Naive thymus-derived CD4-positive, alpha-beta T cell (primary cell): ENCODE measurements around the gene SPPL2C. TPM values are rescaled to one million over a fixed set of nuclear protein-coding genes. Genes with fewer than 3 reads are reported as not detected.
A peak's percentile ranks its signal among the peaks of the same experiment; 100 is the strongest.

Source experiments
- ATAC-seq: fragments of 150-1000 bp; cut with Tn5 transposase; 2 replicates; pipeline ENCODE4 v1.10.0; 2021; ENCODE audit warnings: mild to moderate bottlenecking, moderate library complexity
- CTCF ChIA-PET: fragments of 350-600 bp; sonication (Branson Sonifier 250); formaldehyde crosslinking; loops from one replicate; lab custom pipeline; 2021; ENCODE audit warnings: antibody characterized with exemption; lab: Charles Lee
- POLR2A ChIA-PET: fragments of 350-600 bp; sonication (Branson Sonifier 250); formaldehyde crosslinking; loops from one replicate; lab custom pipeline; 2021; ENCODE audit warnings: antibody characterized with exemption, inconsistent platforms; lab: Charles Lee
- DNase-seq, 9 donors: peaks; one replicate each; pipeline versions ENCODE4 v3.0.0 to v3.0.0-alpha.2; 2020 to 2022; ENCODE audit warnings: mixed read lengths in 1 of 9
- H3K27ac ChIP-seq: one replicate; pipeline ENCODE4 v1.7.0; 2013; ENCODE audit warnings: mild to moderate bottlenecking, low read depth, low read length, moderate library complexity
- H3K27me3 ChIP-seq, 2 donors: one replicate each; pipeline ENCODE4 v1.7.0; 2013; ENCODE audit warnings: low read length in 2 of 2, mild to moderate bottlenecking in 2 of 2, moderate library complexity in 2 of 2; ENCODE audit not compliant: control insufficient read depth in 2 of 2, insufficient read depth in 2 of 2
- H3K36me3 ChIP-seq, 3 experiments: 1 replicate in 2 of 3; 2 replicates in 1 of 3; pipeline ENCODE4 v1.7.0; 2013; ENCODE audit warnings: low read length in 3 of 3, mild to moderate bottlenecking in 3 of 3, moderate library complexity in 1 of 3; ENCODE audit not compliant: insufficient read depth in 3 of 3, control insufficient read depth in 2 of 3
- H3K4me1 ChIP-seq, 2 donors: one replicate each; pipeline ENCODE4 v1.7.0; 2013; ENCODE audit warnings: low read length in 2 of 2, mild to moderate bottlenecking in 2 of 2, moderate library complexity in 1 of 2; ENCODE audit not compliant: control insufficient read depth in 2 of 2, insufficient read depth in 2 of 2
- H3K4me3 ChIP-seq: 2 replicates; pipeline ENCODE4 v1.7.0; 2013; ENCODE audit warnings: mild to moderate bottlenecking, low read length
- H3K9me3 ChIP-seq, 3 experiments: 1 replicate in 2 of 3; 2 replicates in 1 of 3; pipeline ENCODE4 v1.7.0; 2013; ENCODE audit warnings: low read length in 3 of 3; ENCODE audit not compliant: control insufficient read depth in 2 of 3
- H3K27ac Mint-ChIP-seq, 9 donors: one replicate each; pipeline ENCODE4 v1.8.0; 2020 to 2022; ENCODE audit warnings: mixed read lengths in 9 of 9, mild to moderate bottlenecking in 8 of 9, moderate library complexity in 5 of 9, inconsistent platforms in 2 of 9
- H3K27me3 Mint-ChIP-seq, 5 donors: one replicate each; pipeline ENCODE4 v1.8.0; 2021 to 2022; ENCODE audit warnings: mixed read lengths in 5 of 5, mild to moderate bottlenecking in 1 of 5
- H3K36me3 Mint-ChIP-seq, 5 donors: one replicate each; pipeline ENCODE4 v1.8.0; 2020 to 2022; ENCODE audit warnings: mixed read lengths in 5 of 5, mild to moderate bottlenecking in 3 of 5, inconsistent platforms in 1 of 5
- H3K4me1 Mint-ChIP-seq, 7 donors: one replicate each; pipeline ENCODE4 v1.8.0; 2020 to 2022; ENCODE audit warnings: mixed read lengths in 7 of 7, mild to moderate bottlenecking in 3 of 7, inconsistent platforms in 1 of 7
- H3K4me3 Mint-ChIP-seq, 10 donors: one replicate each; pipeline ENCODE4 v1.8.0; 2020 to 2022; ENCODE audit warnings: mild to moderate bottlenecking in 10 of 10, mixed read lengths in 10 of 10, moderate library complexity in 6 of 10, inconsistent platforms in 2 of 10
- H3K9me3 Mint-ChIP-seq, 11 donors: one replicate each; pipeline ENCODE4 v1.8.0; 2020 to 2022; ENCODE audit warnings: mixed read lengths in 11 of 11, mild to moderate bottlenecking in 4 of 11, inconsistent platforms in 1 of 11, moderate library complexity in 1 of 11
- intact Hi-C, 2 donors: fragments of 100-400 bp; cut with micrococcal nuclease; formaldehyde crosslinking; loops; one replicate each; pipeline ENCODE4 v1.15.1; 2023
- polyA plus RNA-seq, 2 donors: library from polyadenylated mRNA; unstranded; fragments of 300-500 nt; fragmentation: Illumina TruSeq; gene quantifications; one replicate each; pipeline ENCODE4 v1.2.3, GENCODE V29; 2021
- total RNA-seq, 6 experiments: library from RNA in 5 of 6; stranded (reverse) in 5 of 6; gene quantifications; 1 replicate in 5 of 6; 2 replicates in 1 of 6; pipeline ENCODE4 v1.2.3 and lab custom pipeline; 2021 to 2026

SPPL2C gene
- total and polyA plus RNA-seq, 7 experiments from 2014 or later = not detected

DNA sequence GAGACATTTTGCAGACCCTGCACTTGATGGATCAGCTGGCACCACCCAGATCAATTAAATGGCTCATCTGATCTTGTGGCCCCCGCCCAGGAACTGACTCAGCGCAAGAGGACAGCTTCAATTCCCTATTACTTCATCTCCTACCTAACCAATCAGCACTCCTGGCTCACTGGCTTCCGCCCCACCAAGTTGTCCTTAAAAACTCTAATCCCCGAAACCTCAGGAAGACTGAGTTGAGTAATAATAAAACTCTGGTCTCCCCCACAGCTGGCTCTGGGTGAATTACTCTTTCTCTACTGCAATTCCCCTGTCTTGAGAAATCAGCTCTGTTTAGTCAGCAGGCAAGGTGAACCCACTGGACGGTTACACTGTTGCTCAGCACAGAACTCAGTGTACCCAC is 23.6 kb downstream of the SPPL2C start:
- Histone ChIP-seq H3K4me1 (peaks cover 0 to under 1% of the 10 kb centered on the region in 2 donors), H3K27ac (no peak overlapping the region), H3K36me3 (no peaks in the 10 kb centered on the region), H3K4me3 (no peak overlapping the region), H3K27me3 (no peaks in the 10 kb centered on the region), H3K9me3 (no peaks in the 10 kb centered on the region)
- peaks cover 0 to 28% (median 11%) of the 10 kb centered on the region in 5 donors for H3K27me3 Mint-ChIP-seq
- peaks cover 1 to 29% (median 11%) of the 10 kb centered on the region in 7 donors for H3K4me1 Mint-ChIP-seq
- no peak for DNase-seq
- ATAC-seq = no peak
- H3K4me3 Mint-ChIP-seq = no peak overlapping the region
- POLR2A ChIA-PET = no interaction called here
- no peaks in the 10 kb centered on the region for H3K36me3 Mint-ChIP-seq
- no peak overlapping the region for H3K27ac Mint-ChIP-seq
- H3K9me3 Mint-ChIP-seq = no peaks in the 10 kb centered on the region
- intact Hi-C loops = no loop called here
- CTCF ChIA-PET = no interaction called here

DNA sequence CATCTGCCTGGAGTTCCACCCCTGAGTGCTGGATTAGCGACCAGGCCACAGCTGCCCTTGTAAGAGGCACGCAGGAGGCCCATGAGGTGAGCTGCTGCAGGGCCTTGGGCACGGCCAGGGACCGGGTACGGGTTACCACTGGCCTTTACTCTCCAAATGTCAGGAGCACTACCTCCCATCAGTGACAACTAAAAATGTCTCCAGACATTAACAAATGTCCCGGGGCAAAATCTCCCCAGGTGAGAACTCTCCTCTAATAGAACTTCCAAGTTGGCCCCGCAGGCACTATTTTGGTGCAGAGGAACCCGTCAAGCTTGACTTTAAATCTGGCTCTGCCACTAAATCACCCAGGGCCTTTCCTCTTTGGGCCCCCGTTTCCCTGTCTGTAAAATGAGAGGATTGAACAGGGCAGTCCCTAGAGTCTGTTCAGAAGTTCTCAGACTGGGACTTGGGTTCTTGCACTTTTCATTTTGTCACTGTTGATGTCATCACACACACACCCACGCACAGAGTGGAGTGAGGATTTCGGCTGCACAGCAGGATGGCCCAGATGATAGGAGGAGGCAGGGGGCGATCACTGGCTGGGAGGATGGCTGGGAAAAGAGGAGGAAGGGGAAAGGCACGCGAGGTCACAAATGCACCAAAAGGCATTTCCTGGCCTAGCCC is 25.1 kb downstream of the SPPL2C start:
- H3K9me3 Mint-ChIP-seq = no peaks in the 10 kb centered on the region
- no peak overlapping the region for H3K27ac Mint-ChIP-seq
- Histone ChIP-seq H3K4me3 (no peak overlapping the region), H3K36me3 (no peaks in the 10 kb centered on the region), H3K9me3 (no peaks in the 10 kb centered on the region), H3K4me1 (peaks cover 0 to 8% of the 10 kb centered on the region in 2 donors), H3K27ac (no peak overlapping the region), H3K27me3 (no peaks in the 10 kb centered on the region)
- DNase-seq (no peak), ATAC-seq (no peak)
- peaks cover under 1 to 23% (median 10%) of the 10 kb centered on the region in 7 donors for H3K4me1 Mint-ChIP-seq
- intact Hi-C loops = no loop called here
- ChIA-PET POLR2A (no interaction called here), CTCF (no interaction called here)
- peaks cover 0 to 20% (median 5%) of the 10 kb centered on the region in 5 donors for H3K27me3 Mint-ChIP-seq
- H3K4me3 Mint-ChIP-seq = no peak overlapping the region
- H3K36me3 Mint-ChIP-seq = no peaks in the 10 kb centered on the region

DNA sequence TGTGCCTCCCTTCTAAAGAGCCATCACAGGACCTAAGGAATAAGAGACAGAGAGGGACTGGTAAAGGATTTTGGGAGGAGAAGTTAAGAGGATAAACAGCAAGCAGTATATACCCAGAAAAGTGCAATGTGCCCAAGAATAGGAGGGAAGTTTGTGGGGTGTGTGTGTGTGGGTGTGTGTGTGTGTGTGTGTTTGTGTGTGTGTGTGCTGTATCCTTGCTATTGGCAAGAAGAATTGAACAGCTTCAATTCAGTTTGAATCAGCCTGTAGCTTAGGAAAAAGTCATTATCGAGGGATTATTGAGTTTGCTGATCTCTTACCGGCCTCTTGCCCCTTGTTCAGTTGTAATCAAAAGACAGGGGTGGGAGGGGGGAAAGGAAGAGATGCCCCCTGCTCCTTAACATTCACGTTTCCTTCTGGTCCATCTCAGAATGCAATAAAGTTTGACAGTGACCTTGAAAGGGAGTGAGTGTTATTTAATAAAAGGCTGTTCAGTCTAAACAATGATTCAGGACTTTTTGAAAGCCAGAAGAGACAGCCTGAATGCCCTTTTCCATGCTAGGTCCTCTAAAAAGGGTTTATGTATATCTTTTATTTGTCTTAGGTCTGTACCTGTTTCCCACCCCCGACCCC is 25.8 kb downstream of the SPPL2C start:
- Mint-ChIP-seq H3K9me3 (no peaks in the 10 kb centered on the region), H3K36me3 (no peaks in the 10 kb centered on the region), H3K4me3 (no peak overlapping the region), H3K27me3 (peaks cover 0 to 16% (median 4%) of the 10 kb centered on the region in 5 donors), H3K4me1 (peaks cover 0 to 23% (median 10%) of the 10 kb centered on the region in 7 donors), H3K27ac (no peak overlapping the region)
- Histone ChIP-seq H3K27ac (no peak overlapping the region), H3K36me3 (no peaks in the 10 kb centered on the region), H3K27me3 (no peaks in the 10 kb centered on the region), H3K4me1 (peaks cover 0 to 8% of the 10 kb centered on the region in 2 donors), H3K9me3 (no peaks in the 10 kb centered on the region), H3K4me3 (no peak overlapping the region)
- DNase-seq (no peak), ATAC-seq (no peak)
- intact Hi-C loops = no loop called here
- POLR2A ChIA-PET = no interaction called here
- CTCF ChIA-PET = no interaction called here

GRCh38 chr17:45871718-45872117 is 27.0 kb downstream of the SPPL2C start:
- Mint-ChIP-seq H3K27ac (no peak overlapping the region), H3K27me3 (peaks cover 0 to 13% (median 0%) of the 10 kb centered on the region in 5 donors)

DNA sequence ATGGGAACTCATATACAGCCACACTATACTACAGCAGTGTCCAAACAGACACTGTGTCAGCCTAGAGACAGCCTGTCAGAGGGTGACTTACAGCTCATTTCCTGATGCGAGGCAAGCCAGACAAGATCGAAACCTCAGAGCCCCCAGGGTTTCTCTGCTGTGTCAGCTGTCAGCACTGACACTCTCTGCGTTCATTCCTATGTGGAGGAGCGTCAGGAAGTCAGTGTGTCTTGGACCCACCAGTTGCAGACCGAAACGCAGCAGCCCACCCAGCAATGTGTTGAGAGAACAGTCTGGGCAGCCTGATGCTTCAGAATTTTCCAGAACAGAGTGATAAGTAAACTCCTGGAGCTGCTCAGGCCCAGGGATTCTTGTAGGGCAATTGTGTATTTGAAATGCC is 29.0 kb downstream of the SPPL2C start:
- Mint-ChIP-seq H3K4me1 (peaks cover 0 to 13% (median 10%) of the 10 kb centered on the region in 7 donors), H3K4me3 (peak overlapping the region in 9 of 10 donors; percentile 28 to 80 (median 66)), H3K9me3 (peaks cover 0 to 6% (median 0%) of the 10 kb centered on the region in 11 donors)

More at GRCh38 chr17:45871718-45872117, 27.0 kb downstream of the SPPL2C start:
- Mint-ChIP-seq H3K36me3 (no peaks in the 10 kb centered on the region), H3K4me3 (no peak overlapping the region), H3K4me1 (peaks cover 0 to 23% (median 10%) of the 10 kb centered on the region in 7 donors), H3K9me3 (peaks cover 0 to 2% (median 0%) of the 10 kb centered on the region in 11 donors)
- Histone ChIP-seq H3K4me1 (peaks cover 0 to 8% of the 10 kb centered on the region in 2 donors), H3K4me3 (no peak overlapping the region), H3K9me3 (no peaks in the 10 kb centered on the region), H3K27ac (no peak overlapping the region), H3K27me3 (no peaks in the 10 kb centered on the region), H3K36me3 (no peaks in the 10 kb centered on the region)
- CTCF ChIA-PET = no interaction called here
- no peak for ATAC-seq
- intact Hi-C loops = no loop called here
- no peak for DNase-seq
- POLR2A ChIA-PET = no interaction called here

DNA sequence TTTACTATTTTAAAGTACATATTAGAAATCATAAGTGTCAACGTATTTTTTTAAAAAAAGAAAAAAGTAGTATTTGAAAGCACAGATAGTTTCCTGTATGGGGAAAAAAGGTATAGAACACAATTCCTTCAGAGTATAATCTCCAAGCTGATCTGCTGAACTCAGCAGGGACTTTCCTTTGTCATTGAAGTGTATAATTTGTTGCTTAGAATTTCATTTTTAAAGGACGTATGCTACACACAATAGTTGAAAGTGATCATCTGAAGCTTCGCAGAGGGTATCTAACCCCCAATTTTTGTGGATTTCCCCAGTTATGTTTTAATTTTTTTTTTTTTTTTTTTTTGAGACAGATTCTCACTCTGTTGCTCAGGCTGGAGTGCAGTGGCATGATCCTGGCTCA is 29.5 kb downstream of the SPPL2C start:
- Histone ChIP-seq H3K27ac (no peak overlapping the region), H3K4me3 (no peak overlapping the region), H3K9me3 (no peaks in the 10 kb centered on the region), H3K27me3 (no peaks in the 10 kb centered on the region), H3K36me3 (no peaks in the 10 kb centered on the region), H3K4me1 (peaks cover 0 to 8% of the 10 kb centered on the region in 2 donors)
- Mint-ChIP-seq H3K9me3 (peaks cover 0 to 6% (median 0%) of the 10 kb centered on the region in 11 donors), H3K36me3 (no peaks in the 10 kb centered on the region), H3K4me1 (peaks cover 0 to 13% (median 10%) of the 10 kb centered on the region in 7 donors), H3K27ac (peak overlapping the region in 2 of 9 donors; percentile 76 to 86), H3K27me3 (peaks cover 0 to 17% (median 0%) of the 10 kb centered on the region in 5 donors), H3K4me3 (no peak overlapping the region)
- ATAC-seq (peak; percentile 89), DNase-seq (no peak)
- CTCF ChIA-PET = no interaction called here
- intact Hi-C loops = no loop called here
- POLR2A ChIA-PET = no interaction called here

More for the DNA sequence above, 29.0 kb downstream of the SPPL2C start:
- intact Hi-C loops = no loop called here
- no peak overlapping the region for H3K27ac ChIP-seq
- Mint-ChIP-seq H3K27me3 (peaks cover 0 to 17% (median 0%) of the 10 kb centered on the region in 5 donors), H3K36me3 (no peaks in the 10 kb centered on the region), H3K27ac (peak overlapping the region in 7 of 9 donors; percentile 6 to 91 (median 76))
- ChIA-PET POLR2A (no interaction called here), CTCF (no interaction called here)
- H3K4me1 ChIP-seq = peaks cover 0 to 8% of the 10 kb centered on the region in 2 donors
- no peaks in the 10 kb centered on the region for H3K27me3 ChIP-seq
- H3K4me3 ChIP-seq = no peak overlapping the region
- DNase-seq (peak in 3 of 9 donors; percentile 11 to 28 (median 27)), ATAC-seq (peak; percentile 82)
- H3K9me3 ChIP-seq = no peaks in the 10 kb centered on the region
- no peaks in the 10 kb centered on the region for H3K36me3 ChIP-seq
